ENCODE measurements around the gene CDHR1. TPM values are rescaled to one million over a fixed set of nuclear protein-coding genes. Genes with fewer than 3 reads are reported as not detected.

CDHR1 gene
- total RNA-seq, 1 donor from 2014 or later: 1.4 TPM

GRCh38 chr10:84230359-84230758 is 36.0 kb downstream of the CDHR1 start:
- Histone ChIP-seq H3K79me2 (ENCODE audit: low read depth) (no peaks in the 10 kb centered on the region), H3K4me2 (no peak overlapping the region), H3F3A (ENCODE audit: low read depth) (peaks cover 7% of the 10 kb centered on the region), H3K4me1 (peaks cover 16% of the 10 kb centered on the region), H3K27ac (no peak overlapping the region), H2AFZ (replicated peaks) (no peak overlapping the region), H4K20me1 (ENCODE audit: low read depth) (no peaks in the 10 kb centered on the region), H3K4me3 (no peak overlapping the region), H3K36me3 (no peaks in the 10 kb centered on the region), H3K9ac (no peak overlapping the region), H3K27me3 (no peaks in the 10 kb centered on the region), H3K9me3 (ENCODE audit: low read depth) (no peaks in the 10 kb centered on the region)
- H3K4me3 Mint-ChIP-seq: no peak overlapping the region
- no peaks in the 10 kb centered on the region for H3K9me3 Mint-ChIP-seq
- H3K27me3 Mint-ChIP-seq (ENCODE audit: insufficient read depth, low read depth): peaks cover 13% of the 10 kb centered on the region
- H3K27ac Mint-ChIP-seq: no peak overlapping the region
- TF ChIP-seq EZH2 (IDR thresholded peaks at IDR 0.05): no peak
- TF ChIP-seq EZH2phosphoT487 (IDR thresholded peaks at IDR 0.05): no peak
- TF ChIP-seq CTCF (IDR thresholded peaks at IDR 0.05): no peak
- H3K36me3 Mint-ChIP-seq: no peaks in the 10 kb centered on the region
- H3K4me1 Mint-ChIP-seq: peaks cover 5% of the 10 kb centered on the region
- DNase-seq (ENCODE audit: low spot score): no peak

DNA sequence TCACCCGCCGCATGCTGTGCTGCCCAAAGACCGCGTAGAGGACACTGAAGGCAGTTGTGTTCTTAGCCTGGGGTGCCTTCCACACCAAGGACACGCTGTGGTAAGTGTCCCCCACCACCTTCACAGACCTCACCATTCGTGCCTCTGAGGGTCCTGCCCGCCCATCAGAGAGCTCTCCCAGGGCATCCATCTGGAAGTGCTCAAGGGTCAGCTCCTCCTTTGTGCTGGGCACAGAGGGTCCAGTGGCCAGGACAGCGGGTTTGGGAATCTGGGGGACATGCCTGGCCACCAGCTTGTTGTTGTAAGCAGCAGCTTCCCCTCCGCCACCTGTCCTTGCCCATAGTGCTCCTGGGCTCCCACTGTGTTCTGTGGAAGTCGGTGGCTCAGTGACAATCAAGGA is 38.0 kb downstream of the CDHR1 start:
- no peak overlapping the region for H3K4me2 ChIP-seq
- Mint-ChIP-seq H3K27ac (no peak overlapping the region), H3K27me3 (ENCODE audit: insufficient read depth, low read depth) (peaks cover 7% of the 10 kb centered on the region), H3K36me3 (no peaks in the 10 kb centered on the region), H3K4me3 (no peak overlapping the region), H3K4me1 (no peaks in the 10 kb centered on the region), H3K9me3 (no peaks in the 10 kb centered on the region)
- no peak for DNase-seq (ENCODE audit: low spot score)
- no peak overlapping the region for H3K27ac ChIP-seq
- H3F3A ChIP-seq (ENCODE audit: low read depth): no peaks in the 10 kb centered on the region
- TF ChIP-seq EZH2phosphoT487 (IDR thresholded peaks at IDR 0.05): no peak
- no peak for TF ChIP-seq CTCF (IDR thresholded peaks at IDR 0.05)
- no peak for TF ChIP-seq EZH2 (IDR thresholded peaks at IDR 0.05)
- H2AFZ ChIP-seq (replicated peaks): no peak overlapping the region
- H3K4me1 ChIP-seq: peaks cover 2% of the 10 kb centered on the region
- peaks cover 10% of the 10 kb centered on the region for H3K27me3 ChIP-seq
- no peaks in the 10 kb centered on the region for H3K9me3 ChIP-seq (ENCODE audit: low read depth)
- H3K4me3 ChIP-seq: no peak overlapping the region
- H3K79me2 ChIP-seq (ENCODE audit: low read depth): no peaks in the 10 kb centered on the region
- no peaks in the 10 kb centered on the region for H3K36me3 ChIP-seq
- no peaks in the 10 kb centered on the region for H4K20me1 ChIP-seq (ENCODE audit: low read depth)
- no peak overlapping the region for H3K9ac ChIP-seq

DNA sequence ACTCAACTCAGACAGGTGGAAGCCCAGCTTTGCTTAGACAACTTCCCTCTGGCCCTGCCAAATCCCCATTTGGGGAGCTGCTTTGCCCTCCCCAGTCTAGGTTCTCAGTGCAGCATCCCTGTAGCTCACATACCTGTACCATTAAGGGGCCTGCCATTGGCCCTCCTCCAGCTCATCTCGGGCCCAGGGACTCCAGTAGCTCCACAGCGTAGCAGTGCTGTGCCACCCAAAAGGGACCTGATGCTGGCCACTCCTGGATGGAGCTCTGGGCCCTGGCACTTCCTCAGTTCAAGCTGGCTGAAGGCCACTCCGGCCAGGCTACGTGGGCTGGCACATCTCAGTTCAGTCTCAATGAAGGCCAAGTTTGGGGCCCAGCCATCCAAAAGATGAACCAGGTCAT is 39.6 kb downstream of the CDHR1 start:
- Mint-ChIP-seq H3K36me3 (no peaks in the 10 kb centered on the region), H3K4me3 (no peak overlapping the region), H3K27me3 (ENCODE audit: insufficient read depth, low read depth) (peaks cover 9% of the 10 kb centered on the region), H3K4me1 (no peaks in the 10 kb centered on the region), H3K27ac (no peak overlapping the region), H3K9me3 (no peaks in the 10 kb centered on the region)
- peaks cover 17% of the 10 kb centered on the region for H3K27me3 ChIP-seq
- no peaks in the 10 kb centered on the region for H3K36me3 ChIP-seq
- H3K9me3 ChIP-seq (ENCODE audit: low read depth): no peaks in the 10 kb centered on the region
- H3K27ac ChIP-seq: no peak overlapping the region
- no peak overlapping the region for H3K4me2 ChIP-seq
- no peaks in the 10 kb centered on the region for H4K20me1 ChIP-seq (ENCODE audit: low read depth)
- H3K4me3 ChIP-seq: no peak overlapping the region
- no peak overlapping the region for H3K9ac ChIP-seq
- no peak for DNase-seq (ENCODE audit: low spot score)
- TF ChIP-seq EZH2phosphoT487 (IDR thresholded peaks at IDR 0.05): no peak
- no peak for TF ChIP-seq EZH2 (IDR thresholded peaks at IDR 0.05)
- TF ChIP-seq CTCF (IDR thresholded peaks at IDR 0.05): no peak
- no peaks in the 10 kb centered on the region for H3F3A ChIP-seq (ENCODE audit: low read depth)
- no peak overlapping the region for H2AFZ ChIP-seq (replicated peaks)
- H3K4me1 ChIP-seq: no peaks in the 10 kb centered on the region
- no peaks in the 10 kb centered on the region for H3K79me2 ChIP-seq (ENCODE audit: low read depth)

Measured in neural progenitor cell (in vitro differentiated cells).